HCT116 (cell line): ENCODE measurements around the gene PLA2G2F.

ENCODE experiments used
- CTCF ChIP-seq, 3 experiments: fragments of 200-600 bp in 1 of 3; sonication (generic) in 1 of 3; IDR thresholded peaks in 2 of 3; conservative IDR thresholded peaks in 1 of 3; 2 replicates each; pipeline ENCODE4 v1.5.1; 2012 to 2017; ENCODE audit warnings: low read depth in 2 of 3, low read length in 2 of 3, antibody characterized with exemption in 1 of 3, borderline replicate concordance in 1 of 3, control low read depth in 1 of 3, mild to moderate bottlenecking in 1 of 3, mixed read lengths in 1 of 3, mixed run types in 1 of 3, moderate library complexity in 1 of 3; ENCODE audit not compliant: insufficient read depth in 1 of 3
- EZH2 ChIP-seq: fragments of 200-600 bp; sonication (generic); IDR thresholded peaks from 2 replicates; pipeline ENCODE4 v1.6.1; 2017; ENCODE audit warnings: antibody characterized with exemption, mixed run types
- EZH2phosphoT487 ChIP-seq: fragments of 200-600 bp; IDR thresholded peaks from 2 replicates; pipeline ENCODE4 v1.6.1; 2018; ENCODE audit warnings: antibody characterized with exemption, borderline replicate concordance
- POLR2A ChIP-seq: IDR thresholded peaks from 2 replicates; pipeline ENCODE4 v1.7.0; 2011; ENCODE audit warnings: borderline replicate concordance; ENCODE audit not compliant: insufficient read depth, insufficient read length; ENCODE audit errors: extremely low read depth
- ZNF274 ChIP-seq: fragments of 200-500 bp; sonication (Bioruptor generic); IDR thresholded peaks from 2 replicates; pipeline ENCODE4 v1.6.1; 2014; ENCODE audit warnings: mild to moderate bottlenecking, low read depth, low read length, inconsistent platforms

GRCh38 chr1:20108366-20109123 is 30.6 kb upstream of the PLA2G2F start:
- TF ChIP-seq CTCF (IDR thresholded peaks at IDR 0.05 in 2 of 3, conservative IDR thresholded peaks at IDR 0.05 in 1 of 3; ENCODE audit: borderline replicate concordance in 1 of 3, insufficient read depth in 1 of 3, low read depth in 2 of 3, low read length in 2 of 3) (no peak), EZH2 (no peak), POLR2A (no peak), EZH2phosphoT487 (no peak), ZNF274 (no peak)
